C4-2B (cell line): ENCODE results near the gene FUT7.

ENCODE experiments used
- ZFX ChIP-seq: fragments of 450-650 bp; IDR thresholded peaks from 2 replicates; pipeline ENCODE4 v1.6.1; 2017
- TF ChIP-seq, protein P1 (sequence below): fragments of 450-650 bp; conservative IDR thresholded peaks from 2 replicates; pipeline ENCODE4 v1.5.1; 2017; ENCODE audit warnings: mild to moderate bottlenecking

DNA sequence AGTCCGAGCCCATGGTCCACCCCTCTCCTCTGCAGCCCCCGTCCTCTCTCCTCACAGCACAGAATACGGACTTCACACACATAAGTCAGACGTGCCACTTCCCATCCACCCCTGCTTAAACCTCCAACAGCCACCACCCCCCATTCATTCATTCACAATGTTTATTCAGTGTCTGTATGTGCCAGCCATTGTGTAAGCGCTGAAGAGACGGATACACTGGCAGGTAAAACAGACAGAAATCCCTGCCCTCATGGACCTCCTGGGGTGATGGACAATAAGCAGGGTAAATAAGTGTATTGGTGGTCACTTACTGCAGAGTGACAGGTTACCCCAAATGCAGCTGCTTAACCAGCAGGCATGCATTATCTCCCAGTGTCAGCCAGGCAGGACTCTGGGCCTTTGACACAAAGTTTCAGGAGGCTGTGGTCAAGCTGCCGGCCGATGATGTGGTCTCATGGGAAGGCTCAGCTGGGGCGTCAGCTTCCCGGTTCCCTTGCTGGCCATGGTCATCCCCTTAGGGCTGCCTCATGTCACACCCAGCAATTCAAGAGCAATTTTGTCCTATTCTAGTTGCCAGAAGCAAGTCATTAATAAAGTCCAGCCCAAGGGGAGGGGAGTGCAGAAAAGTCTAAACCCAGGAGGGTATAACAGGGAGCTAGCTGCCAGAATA is 41.5 kb downstream of the FUT7 start:
- TF ChIP-seq, protein P1, sequence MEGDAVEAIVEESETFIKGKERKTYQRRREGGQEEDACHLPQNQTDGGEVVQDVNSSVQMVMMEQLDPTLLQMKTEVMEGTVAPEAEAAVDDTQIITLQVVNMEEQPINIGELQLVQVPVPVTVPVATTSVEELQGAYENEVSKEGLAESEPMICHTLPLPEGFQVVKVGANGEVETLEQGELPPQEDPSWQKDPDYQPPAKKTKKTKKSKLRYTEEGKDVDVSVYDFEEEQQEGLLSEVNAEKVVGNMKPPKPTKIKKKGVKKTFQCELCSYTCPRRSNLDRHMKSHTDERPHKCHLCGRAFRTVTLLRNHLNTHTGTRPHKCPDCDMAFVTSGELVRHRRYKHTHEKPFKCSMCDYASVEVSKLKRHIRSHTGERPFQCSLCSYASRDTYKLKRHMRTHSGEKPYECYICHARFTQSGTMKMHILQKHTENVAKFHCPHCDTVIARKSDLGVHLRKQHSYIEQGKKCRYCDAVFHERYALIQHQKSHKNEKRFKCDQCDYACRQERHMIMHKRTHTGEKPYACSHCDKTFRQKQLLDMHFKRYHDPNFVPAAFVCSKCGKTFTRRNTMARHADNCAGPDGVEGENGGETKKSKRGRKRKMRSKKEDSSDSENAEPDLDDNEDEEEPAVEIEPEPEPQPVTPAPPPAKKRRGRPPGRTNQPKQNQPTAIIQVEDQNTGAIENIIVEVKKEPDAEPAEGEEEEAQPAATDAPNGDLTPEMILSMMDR, result no peak
- no peak for TF ChIP-seq ZFX
